ENCODE measurements around the gene ZNF516.

ZNF516 gene

DNA sequence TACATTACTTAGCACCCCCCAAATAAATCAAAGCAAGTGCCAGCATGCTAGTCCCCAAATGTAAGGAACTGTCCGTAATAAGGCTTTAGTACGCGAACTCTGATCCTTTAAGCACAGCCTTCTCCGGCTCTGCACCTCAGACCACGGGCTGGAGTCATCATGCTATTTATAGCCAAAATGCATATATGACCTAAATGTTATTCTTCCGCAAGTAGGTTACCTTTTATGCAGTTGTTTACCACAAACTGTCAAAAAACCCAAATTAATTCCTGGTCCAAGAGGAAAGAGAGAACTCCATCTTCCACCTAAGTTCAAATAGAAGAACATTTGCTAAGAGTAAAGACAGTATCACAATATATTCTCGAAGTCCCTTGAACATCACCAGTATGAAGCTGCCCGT is 42.7 kb downstream of the ZNF516 start:
- DNase-seq = no peak

DNA sequence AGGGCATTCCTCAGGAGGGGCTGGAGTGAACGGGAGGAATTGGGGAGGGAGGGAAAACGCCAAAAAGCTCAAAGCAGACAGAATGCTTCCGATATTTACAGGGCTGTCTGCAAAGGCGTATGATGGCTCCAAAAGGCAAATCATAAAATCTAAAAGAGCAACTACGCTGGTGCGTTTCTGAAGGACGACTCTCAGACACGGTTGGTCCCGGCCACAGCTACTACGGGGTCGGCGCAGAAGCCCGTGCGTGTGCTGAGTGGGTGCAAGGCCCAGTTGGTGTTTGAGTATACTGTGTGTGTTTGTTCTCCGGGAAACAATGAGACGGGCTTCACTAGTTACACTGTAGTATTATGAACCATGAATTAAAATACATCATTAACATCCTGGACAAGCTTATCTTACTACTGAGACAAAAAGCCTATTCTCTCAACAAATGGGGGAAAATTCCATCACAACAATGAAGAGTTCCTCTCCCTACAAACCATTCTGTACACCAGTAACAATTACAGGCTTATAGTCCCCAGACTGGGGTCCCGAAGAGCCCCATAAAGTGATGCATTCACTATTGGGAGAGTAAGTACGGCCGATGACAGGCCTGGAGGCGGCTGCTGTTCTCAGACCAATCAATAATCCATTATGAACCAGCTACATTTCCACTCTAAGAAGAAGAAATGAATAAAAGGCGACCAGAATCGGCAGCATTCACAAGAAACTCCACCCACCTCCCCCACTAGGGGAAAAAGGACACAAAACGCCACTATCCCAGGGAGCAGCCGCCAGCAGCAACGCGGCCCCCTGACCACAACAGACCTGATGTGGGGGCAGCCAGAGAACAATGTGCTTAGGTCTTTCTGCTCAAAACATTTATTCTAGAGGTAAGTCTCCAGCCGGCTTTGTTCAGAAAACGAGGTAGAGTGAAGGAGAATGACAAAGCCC is 43.4 kb downstream of the ZNF516 start:
- no peak for DNase-seq

DNA sequence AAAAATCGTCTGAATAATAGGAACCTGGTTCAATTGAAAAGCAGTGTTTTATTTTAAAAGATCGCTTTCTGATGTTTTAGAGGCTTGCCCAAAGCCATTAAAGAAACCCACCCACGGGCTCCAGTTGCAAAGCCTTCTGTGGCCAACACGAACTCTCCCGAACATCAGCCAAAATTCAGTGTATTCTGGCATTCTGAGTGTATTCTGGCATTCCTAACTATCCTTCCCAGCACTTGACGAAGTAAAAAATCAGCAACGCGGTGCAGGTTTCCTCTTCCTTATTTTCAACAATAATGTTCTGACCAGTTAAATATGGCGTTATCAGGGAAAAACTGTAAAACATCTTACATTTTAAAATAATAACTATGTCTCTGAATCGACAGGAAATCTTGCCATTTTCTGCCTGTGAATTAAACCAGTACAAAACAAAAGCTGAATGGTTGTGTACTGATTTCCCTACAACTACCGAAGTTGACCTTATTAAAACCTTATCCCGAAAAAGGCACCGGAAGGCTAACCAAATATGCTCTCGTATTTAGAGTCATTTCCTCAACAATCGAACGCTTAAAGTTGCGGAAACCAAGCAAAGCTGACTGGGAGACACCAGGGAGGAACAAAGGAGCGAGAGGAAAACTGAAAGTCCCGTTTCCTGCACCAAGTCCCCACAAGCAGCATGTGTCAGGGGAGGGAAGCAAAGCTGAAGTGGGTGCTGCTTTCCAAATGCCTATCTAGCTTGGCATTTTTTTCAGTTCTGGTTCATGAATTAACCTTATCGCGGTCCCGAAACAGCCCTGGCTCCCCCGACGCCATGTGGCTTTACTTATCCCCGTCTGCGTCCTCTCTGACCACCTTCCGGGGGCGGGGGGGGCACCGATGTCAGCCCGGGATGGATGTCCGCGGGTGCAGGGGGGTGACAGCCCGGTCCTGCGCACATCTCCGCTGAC is 44.3 kb downstream of the ZNF516 start:
- DNase-seq = no peak

DNA sequence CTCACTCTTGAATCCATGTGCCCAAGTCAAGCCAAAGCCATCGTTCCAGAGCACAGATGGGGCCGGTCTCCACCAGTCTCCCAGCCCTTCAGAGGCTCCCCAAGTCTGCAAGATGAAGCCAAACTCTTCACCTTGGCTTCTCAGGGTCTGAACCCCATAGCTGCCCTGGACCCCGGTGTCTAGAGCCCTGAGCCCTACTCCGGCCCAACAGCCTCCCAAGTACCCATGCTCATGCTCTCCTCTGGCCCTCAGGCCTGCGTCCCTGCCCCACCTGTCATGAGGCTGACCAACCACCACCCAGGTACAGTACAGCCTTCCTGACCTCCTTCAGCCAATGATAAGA is 46.0 kb downstream of the ZNF516 start:
- no peak for DNase-seq

DNA sequence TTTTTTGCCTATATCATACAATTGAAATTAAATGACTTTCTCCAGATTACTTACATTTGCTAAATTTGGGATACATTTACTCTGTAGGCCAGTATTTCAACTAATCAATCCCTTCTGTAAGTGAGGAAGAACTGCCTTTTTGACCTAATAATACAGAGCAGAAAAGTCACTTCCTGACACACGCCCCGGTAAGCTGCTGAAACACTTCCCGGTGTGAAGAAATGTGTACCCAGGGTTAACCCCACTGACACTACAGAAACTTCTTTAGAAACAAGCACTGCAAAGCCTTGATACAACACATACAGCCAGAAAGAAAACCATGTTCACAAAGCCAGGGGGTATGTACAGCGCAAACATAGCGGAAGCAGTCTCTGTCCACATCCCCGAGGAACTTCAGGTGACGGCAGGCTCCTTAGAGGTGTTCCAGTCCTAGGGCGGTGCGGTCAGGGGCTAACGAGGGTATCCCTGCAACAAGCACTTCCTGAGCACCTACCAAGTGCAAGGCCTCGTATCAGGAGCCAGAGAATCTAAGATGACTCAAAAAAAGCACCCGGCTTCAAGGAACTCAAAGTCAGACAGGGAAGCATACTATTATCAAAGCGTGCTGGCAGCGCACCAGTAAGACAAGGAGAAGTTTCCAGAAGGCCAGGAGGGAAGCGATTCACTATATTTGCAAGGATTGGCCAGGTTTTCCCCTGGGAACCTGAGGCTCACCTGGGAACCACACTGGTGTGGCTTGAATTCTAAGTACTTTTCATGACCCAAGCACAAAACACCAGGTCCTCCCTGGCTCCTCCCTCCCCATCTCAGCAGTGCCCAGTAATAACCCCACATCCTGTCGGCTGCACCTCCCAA is 46.6 kb downstream of the ZNF516 start:
- DNase-seq = no peak

DNA sequence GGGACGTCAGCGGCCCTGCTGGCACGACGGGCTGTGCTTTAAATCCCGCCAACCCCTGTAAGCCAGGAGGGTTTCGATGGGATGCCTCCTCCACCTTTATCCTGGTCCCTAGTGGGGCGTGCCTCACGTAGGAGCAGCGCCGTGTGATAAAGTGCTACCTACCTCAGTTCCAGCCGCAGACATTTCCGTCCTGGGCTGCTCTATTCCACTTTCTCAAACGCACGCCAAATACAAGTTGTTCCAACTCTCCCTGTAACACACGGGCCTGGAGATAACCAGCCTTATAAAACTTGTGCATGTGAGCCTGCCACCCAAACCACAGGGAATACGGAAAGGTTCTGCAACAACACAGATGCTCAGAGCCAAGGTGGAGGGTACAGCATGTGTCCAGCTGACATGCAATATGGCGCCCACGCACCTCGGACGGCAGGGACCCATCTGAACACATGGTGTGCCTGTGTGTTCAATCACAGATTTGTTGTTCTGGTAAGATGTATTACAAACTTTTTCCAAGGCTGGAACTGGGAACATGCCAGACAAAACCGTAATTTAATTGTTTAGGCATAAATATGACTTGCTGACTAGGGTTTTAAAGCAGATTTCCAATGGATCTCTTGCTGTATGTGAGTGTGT is 47.7 kb downstream of the ZNF516 start:
- DNase-seq = no peak

DNA sequence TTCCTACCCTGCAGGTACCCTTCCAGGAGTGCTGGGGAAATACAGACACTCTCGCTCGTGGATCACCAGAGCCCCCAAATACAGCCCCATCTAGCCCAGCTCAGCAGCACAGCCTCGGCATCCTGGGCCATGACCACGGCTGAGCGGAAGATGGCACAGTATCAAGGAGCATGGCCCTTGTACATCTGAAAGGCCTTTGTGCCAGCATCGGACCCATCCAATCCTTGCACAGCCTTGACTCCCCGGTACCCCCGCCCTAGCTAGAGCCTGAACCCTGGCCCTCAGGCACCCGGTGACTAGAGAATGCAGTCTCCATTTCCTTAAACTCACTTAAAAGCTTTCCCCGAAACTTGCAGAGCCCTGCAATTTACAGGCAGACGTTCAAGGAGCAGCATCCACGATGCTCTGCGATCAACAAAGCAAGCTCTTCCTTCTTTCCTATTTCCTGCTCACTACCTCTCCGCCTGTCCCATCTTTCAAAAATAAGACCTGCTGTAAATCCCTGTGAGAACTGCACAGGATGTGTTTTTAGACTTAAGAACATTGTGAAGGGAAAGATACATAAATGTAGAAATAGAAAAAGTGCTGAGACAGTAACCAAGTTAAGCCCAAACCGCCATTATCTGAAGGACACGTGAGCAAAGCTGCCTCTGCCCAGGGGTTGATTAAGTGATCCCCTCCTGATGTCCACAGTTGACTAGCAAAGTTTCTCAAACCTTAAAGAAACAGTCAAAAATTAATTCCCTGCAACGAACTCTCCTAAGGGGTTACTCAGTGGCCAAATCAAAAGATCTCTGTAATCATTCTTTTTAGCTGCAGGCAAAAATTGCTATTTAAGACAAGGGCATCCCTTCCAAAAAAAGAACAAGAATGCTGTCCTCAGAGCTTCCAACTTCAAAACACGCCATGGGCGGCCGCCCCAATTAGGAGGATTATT is 48.5 kb downstream of the ZNF516 start:
- DNase-seq = no peak

DNA sequence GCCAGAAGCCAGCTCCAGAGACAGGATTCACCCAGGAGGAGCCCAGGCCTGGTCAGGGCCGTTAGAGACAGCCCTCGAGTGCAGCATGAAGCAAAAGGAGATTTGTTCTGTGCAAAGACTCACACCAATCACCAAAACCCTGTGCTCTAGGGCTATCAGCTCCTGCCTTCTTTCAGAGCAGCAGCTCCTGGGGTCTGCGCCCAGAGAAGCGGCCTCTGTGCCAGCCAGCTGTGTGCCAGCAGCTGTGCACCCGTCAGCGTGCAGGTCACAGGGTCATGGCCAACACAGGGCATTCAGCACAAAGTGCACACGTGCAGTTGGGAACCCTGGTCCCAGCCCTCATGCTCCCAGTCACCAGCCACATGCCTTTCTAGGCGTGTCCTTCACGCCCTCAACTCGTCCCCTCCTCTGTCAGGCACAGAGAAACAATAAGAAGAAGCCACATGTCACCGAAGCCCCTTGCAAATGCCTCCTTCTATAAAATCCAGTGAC is 49.3 kb downstream of the ZNF516 start:
- DNase-seq = no peak

DNA sequence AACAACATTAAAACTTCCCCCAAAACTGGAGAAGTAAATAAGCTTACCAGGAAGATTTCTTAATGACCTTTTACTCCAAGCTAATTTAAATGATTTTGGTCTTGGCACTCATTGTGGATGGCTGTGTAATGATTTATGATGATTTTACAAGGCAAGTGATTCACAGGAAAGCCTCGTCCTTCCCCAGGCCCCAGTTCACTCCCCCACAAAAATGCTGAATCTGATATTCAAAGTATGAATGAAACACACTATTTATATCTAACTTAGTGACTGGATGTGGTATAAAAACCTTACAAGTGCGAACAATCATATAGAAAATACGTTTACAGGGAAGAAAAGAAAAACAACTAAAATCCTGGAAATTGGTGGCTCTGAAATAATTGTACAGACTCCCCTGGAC is 49.8 kb downstream of the ZNF516 start:
- no peak for DNase-seq

DNA sequence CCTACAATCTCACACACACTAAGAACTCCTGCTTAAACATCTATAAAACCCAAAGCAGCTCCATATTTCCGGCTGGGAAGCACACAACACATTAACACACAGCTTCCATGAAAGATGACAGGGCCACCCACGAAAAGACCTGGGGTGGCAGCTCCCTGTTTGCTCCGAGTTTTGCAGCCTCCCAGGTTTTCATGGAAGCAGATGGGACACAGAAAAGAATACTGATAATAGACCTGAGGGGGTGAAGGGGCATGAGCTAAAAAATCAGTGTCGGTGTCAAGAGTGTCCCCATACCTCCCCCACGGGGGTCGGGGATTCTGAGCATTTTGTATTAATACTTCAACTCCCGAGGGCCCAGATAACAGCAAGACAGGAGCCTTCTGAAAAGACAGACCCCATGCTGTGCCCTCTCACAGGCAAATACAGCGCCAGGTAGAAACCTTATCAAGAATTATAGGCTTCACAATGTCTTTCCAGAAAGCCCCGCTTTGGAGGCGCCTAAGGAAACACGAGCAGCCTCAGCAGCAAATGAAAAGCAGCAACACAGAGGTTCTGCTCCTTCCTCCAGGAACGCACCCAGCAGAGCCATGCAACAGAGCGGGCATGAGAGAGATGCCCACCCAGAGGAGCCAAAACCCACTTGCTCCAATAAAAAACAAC is 50.5 kb downstream of the ZNF516 start:
- no peak for DNase-seq

DNA sequence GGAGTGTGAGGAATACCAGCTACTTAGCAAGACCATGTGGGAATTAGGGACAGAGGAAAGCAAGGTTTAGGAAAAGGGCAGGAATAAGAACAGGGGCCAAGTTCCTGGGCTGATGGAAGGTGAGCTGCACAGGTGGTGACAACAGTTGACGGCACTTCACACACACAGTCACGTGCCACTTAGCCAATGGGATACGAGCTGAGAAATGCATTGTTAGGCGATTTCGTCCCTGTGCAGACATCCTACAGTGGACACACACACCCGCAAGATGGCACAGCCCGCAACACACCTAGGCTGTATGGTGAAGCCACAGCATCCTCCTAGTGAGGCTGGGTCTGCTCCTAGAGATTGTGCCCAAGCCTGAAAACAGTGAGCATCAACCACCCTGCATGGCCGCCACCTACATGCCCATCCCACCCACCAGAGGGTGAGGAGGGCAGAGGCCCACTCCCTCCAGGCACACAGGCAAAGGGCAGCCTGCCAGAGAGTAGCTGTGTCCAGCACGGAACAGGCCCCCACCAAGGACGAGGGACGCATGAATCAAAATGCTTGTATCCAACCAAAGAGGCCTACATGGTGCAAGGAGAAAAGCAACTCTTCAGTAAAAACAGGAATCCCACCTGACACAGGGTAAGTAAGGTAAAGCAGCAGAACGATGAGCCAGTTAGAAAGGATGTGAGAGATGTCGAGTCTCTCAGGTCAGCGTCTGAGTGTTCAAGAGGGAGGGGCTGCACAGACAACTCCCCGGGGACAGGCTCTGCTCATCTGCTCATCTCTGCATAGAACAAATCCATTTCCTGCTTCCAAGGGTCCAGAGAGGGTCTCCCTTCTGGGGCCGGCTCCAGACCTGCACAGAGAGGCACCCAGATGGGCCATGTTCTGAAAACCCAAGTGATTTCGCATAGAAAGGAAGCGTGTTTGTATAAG is 51.3 kb downstream of the ZNF516 start:
- DNase-seq = no peak

DNA sequence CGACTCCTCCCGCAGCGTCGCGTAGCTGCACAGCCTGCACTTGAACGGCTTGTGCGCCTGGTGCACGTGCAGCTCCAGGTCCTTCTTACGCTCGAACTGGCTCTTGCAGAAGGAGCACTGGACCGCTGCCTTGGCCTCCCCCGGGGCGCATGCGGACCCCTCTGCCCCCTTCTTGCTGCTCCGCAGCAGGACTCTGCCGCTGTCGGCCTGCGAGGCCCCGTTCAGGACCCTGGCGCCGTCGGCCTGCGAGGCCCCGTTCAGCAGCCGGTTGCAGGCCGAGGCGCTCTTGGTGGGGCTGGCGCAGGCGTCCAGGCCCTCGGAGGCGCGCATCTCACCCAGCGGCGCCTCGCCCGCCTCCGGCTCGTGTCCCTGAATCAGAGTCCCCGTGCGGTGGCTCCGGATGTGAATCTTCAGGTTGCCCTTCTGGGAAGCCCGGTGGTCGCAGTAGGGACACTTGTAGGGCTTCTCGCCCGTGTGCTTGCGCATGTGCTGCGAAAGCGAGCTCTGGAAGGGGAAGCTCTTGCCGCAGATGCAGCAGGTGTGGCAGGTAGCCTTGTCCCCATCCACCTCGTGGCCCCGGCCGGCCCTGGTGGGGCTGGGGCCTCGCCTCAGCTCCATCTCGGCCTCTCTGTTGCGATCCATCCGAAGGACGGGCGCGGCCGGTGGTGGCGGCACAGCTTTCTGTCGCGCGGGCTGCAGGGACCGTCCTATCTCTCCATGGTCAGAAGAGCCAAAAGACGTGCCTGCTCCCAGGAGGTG is 52.5 kb downstream of the ZNF516 start:
- DNase-seq = no peak

DNA sequence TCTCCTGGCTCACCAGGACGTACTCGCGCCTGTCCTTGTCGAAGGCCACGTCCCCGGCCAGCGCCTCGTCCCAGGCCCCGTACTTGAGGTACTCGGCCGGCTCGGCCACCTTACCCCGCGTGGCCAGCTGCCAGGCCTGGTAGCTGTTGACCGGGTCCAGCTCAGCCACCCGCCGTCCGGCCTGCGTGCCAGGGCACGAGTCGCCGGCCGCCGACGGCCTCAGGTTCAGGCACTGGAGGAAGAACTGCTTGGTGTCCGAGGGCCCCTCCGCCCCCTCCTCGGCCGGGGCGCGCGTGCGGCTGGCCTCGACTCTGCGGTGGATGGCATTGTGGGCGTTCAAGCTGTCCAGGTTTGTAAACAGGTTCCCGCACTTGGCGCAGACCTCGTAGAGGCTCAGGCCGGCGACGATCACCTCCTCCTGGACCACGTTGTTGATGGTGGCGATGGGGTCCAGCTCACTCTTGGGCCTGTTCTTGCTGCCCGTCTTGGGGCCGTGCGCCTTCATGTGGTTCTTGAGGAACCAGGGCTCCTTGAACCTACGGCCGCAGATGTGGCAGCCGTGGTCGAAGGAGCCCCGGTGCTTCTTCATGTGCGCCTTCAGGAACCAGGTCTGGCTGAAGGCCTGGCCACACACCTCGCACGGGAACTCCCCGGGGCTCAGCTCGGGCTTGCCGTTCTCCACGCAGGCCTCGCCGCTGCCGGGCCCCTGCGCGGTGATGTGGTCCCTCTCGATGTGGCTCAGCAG is 53.2 kb downstream of the ZNF516 start:
- no peak for DNase-seq

DNA sequence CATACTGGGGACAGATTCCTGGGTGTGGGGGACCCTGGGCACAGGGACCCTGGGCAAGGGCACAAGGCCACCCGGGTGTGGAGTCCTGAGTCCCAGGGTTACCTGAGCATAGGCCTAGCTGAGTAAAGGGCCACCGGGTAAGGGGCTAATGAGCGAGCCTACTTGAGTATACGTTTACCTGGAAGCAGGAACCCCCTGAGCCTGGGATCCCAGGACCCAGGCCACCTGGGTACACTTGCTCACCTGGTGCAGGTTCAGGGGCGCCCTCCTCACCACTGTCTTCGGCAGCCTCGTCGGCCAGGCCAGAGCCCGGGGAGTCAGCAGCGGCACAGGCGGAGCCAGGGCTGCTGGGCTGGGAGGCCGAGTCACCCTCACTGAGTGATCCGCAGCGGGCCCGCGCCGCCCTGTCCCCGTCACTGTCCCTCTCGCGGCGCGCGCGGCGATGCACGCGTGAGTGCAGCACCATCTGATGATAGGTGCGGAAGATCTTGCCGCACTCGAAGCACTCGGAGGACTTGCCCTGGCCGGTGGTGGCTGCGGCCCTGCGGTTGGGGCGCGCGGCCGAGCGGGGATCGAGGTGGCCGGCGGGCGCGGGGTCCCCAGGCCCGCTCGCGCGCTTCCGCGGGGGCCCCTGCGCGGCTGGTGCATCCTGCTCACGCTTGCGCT is 53.9 kb downstream of the ZNF516 start:
- no peak for DNase-seq

DNA sequence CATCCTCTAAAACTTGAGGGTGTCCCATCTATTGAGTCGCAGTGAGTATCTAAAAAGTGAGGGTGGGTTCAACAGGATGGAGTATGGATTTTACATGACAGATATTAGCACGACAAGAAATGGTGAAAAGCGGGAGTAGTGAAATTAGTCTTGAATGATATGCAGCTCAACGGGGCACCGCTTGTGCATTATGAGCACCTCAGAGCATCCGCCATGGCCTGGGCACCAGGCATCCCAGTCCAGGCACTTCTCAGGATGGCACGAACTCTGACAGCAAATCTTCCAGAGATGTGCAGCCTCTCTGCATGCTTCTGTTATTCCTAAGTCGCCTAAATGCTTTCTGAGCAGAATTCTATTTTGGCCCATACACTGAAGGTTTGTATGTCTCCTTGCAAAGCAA is 57.1 kb downstream of the ZNF516 start:
- DNase-seq = no peak

DNA sequence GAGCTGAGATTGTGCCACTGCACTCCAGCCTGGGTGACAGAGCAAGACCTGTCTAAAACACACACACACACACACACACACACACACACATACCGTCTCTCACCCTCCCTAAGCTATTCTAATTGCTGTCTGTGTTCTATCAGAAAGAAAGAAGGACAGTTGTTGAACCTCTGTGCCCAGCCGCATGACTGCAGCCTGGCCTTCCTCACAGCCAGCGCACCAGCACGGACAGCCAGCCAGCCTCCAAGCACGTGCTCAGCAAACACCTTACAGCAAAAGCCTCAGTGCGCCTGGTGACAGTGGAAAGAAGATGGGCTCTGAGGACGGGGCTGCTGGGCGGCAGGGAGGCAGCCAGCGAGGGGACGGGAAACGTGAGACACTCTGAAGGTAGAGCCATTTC is 58.0 kb downstream of the ZNF516 start:
- DNase-seq = no peak

DNA sequence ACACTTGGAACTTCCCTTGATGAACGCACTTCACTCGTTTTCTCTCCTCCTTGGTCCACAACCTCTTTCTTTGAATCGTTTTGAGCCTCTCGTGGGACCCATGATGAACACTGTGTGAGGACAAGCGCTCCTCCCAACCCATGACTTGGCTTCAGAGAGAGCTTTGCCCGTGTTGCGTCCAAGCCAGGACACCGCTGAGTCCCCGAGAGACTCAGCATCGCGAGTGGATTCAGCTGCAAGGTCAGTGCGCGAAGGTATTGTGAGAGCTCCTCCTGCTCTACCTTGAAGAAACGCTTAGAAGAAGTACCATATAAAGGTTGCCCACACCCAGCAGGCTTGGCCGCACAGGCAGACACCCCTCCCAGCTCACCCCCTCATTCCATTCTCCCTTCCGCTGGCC is 58.7 kb downstream of the ZNF516 start:
- no peak for DNase-seq

Data from activated CD4-positive, alpha-beta T cell treated with anti-CD3 and anti-CD28 coated beads for 1 hour (primary cell).